Neural cell (in vitro differentiated cells): ENCODE data around the gene ATPAF1. TPM values are rescaled to one million over a fixed set of nuclear protein-coding genes. Genes with fewer than 3 reads are reported as not detected.

Experiments
- H2AFZ ChIP-seq: fragments of 200-600, 300-800 bp; sonication (generic), shearing (Covaris generic); 2 replicates; pipeline ENCODE4 v1.6.0; 2014; ENCODE audit warnings: low read depth, mild to moderate bottlenecking, antibody characterized with exemption, low read length, moderate library complexity
- H3F3A ChIP-seq: fragments of 200-600 bp; shearing (Covaris generic); 2 replicates; pipeline ENCODE4 v1.6.1; 2016; ENCODE audit warnings: mild to moderate bottlenecking, moderate library complexity, mixed read lengths, antibody characterized with exemption, low read length; ENCODE audit not compliant: insufficient read depth, poor library complexity, severe bottlenecking
- H3K27ac ChIP-seq: fragments of 200-600, 300-800 bp; sonication (generic), shearing (Covaris generic); 2 replicates; pipeline ENCODE4 v1.5.1; 2014; ENCODE audit warnings: mild to moderate bottlenecking, low read length, moderate library complexity
- H3K27me3 ChIP-seq: fragments of 300-800, 200-600 bp; sonication (generic), shearing (Covaris generic); 2 replicates; pipeline ENCODE4 v1.6.0; 2014; ENCODE audit warnings: mild to moderate bottlenecking, low read depth, low read length, moderate library complexity; ENCODE audit not compliant: insufficient read depth
- H3K36me3 ChIP-seq: fragments of 300-800, 200-600 bp; sonication (generic), shearing (Covaris generic); 2 replicates; pipeline ENCODE4 v1.5.1; 2014; ENCODE audit warnings: mild to moderate bottlenecking, antibody characterized with exemption, low read length, moderate library complexity; ENCODE audit not compliant: insufficient read depth
- H3K4me2 ChIP-seq: fragments of 300-800, 200-600 bp; sonication (generic), shearing (Covaris generic); 2 replicates; pipeline ENCODE4 v1.6.0; 2014; ENCODE audit warnings: mild to moderate bottlenecking, low read length
- H3K4me3 ChIP-seq: fragments of 300-800, 200-600 bp; sonication (generic), shearing (Covaris generic); 2 replicates; pipeline ENCODE4 v1.5.1; 2014; ENCODE audit warnings: mild to moderate bottlenecking, low read length, moderate library complexity
- H3K79me2 ChIP-seq: fragments of 200-600 bp; shearing (Covaris generic); replicated peaks from 2 replicates; pipeline ENCODE4 v1.6.0; 2014; ENCODE audit warnings: mild to moderate bottlenecking, low read length, moderate library complexity; ENCODE audit not compliant: insufficient read depth
- H3K9ac ChIP-seq: fragments of 300-800, 200-600 bp; sonication (generic), shearing (Covaris generic); 2 replicates; pipeline ENCODE4 v1.6.1; 2016; ENCODE audit warnings: mild to moderate bottlenecking, low read length, mixed read lengths
- H3K9me2 ChIP-seq: fragments of 200-600 bp; shearing (Covaris generic); 2 replicates; pipeline ENCODE4 v1.6.1; 2016; ENCODE audit warnings: mild to moderate bottlenecking, low read length, mixed read lengths; ENCODE audit not compliant: insufficient read depth
- H3K9me3 ChIP-seq: fragments of 200-600, 300-800 bp; sonication (generic), shearing (Covaris generic); 2 replicates; pipeline ENCODE4 v1.6.1; 2016; ENCODE audit warnings: mild to moderate bottlenecking, mixed run types, low read length, moderate library complexity, mixed read lengths
- H4K20me1 ChIP-seq: fragments of 200-600 bp; shearing (Covaris generic); 2 replicates; pipeline ENCODE4 v1.6.1; 2016; ENCODE audit warnings: mild to moderate bottlenecking, mixed run types; ENCODE audit not compliant: insufficient read depth
- CTCF ChIP-seq: fragments of 450-650 bp; IDR thresholded peaks from 2 replicates; pipeline ENCODE4 v1.5.1; 2014; ENCODE audit warnings: antibody characterized with exemption, mild to moderate bottlenecking, moderate library complexity; ENCODE audit not compliant: poor library complexity, severe bottlenecking
- EP300 ChIP-seq: fragments of 450-650 bp; conservative IDR thresholded peaks from 2 replicates; pipeline ENCODE4 v1.6.1; 2014; ENCODE audit warnings: antibody characterized with exemption, mild to moderate bottlenecking, moderate library complexity; ENCODE audit not compliant: poor library complexity, severe bottlenecking
- EZH2 ChIP-seq: fragments of 200-600, 300-800 bp; shearing (Covaris generic), sonication (generic); IDR thresholded peaks from 2 replicates; pipeline ENCODE4 v1.6.1; 2014; ENCODE audit warnings: antibody characterized with exemption, low read length, borderline replicate concordance, mild to moderate bottlenecking; ENCODE audit not compliant: insufficient read depth, poor library complexity, severe bottlenecking
- MXI1 ChIP-seq: fragments of 450-650 bp; conservative IDR thresholded peaks from 2 replicates; pipeline ENCODE4 v1.6.1; 2014; ENCODE audit warnings: antibody characterized with exemption, mild to moderate bottlenecking; ENCODE audit not compliant: poor library complexity, severe bottlenecking
- POLR2AphosphoS5 ChIP-seq: IDR thresholded peaks from 2 replicates; pipeline ENCODE4 v1.6.1; 2012
- RAD21 ChIP-seq: fragments of 450-650 bp; conservative IDR thresholded peaks from 2 replicates; pipeline ENCODE4 v1.6.1; 2014; ENCODE audit warnings: antibody characterized with exemption, mild to moderate bottlenecking, moderate library complexity
- REST ChIP-seq: IDR thresholded peaks from 2 replicates; pipeline ENCODE4 v1.6.1; 2012; ENCODE audit warnings: borderline replicate concordance
- SMC3 ChIP-seq: fragments of 450-650 bp; conservative IDR thresholded peaks from 2 replicates; pipeline ENCODE4 v1.6.1; 2014; ENCODE audit warnings: antibody characterized with exemption, mild to moderate bottlenecking, moderate library complexity; ENCODE audit not compliant: poor library complexity
- TAF1 ChIP-seq: IDR thresholded peaks from 2 replicates; pipeline ENCODE4 v1.6.1; 2012; ENCODE audit warnings: low read depth
- polyA plus RNA-seq: library from polyadenylated mRNA; depleted of rRNA; stranded (reverse); fragments of >200 nt; gene quantifications from 2 replicates; pipeline ENCODE4 v1.2.3, GENCODE V29; 2014

Gene ATPAF1
- polyA plus RNA-seq, 1 donor from 2014 or later: 80.7 TPM

GRCh38 chr1:46690931-46691421 is 22.8 kb upstream of the ATPAF1 start:
- Histone ChIP-seq H3K27me3 (no peaks in the 10 kb centered on the region), H3K4me2 (no peak overlapping the region), H3K27ac (no peak overlapping the region), H2AFZ (no peak overlapping the region), H3K4me3 (no peak overlapping the region), H4K20me1 (no peaks in the 10 kb centered on the region), H3K36me3 (peaks cover 24% of the 10 kb centered on the region), H3K79me2 (no peaks in the 10 kb centered on the region), H3K9ac (no peak overlapping the region), H3F3A (no peaks in the 10 kb centered on the region), H3K9me2 (no peaks in the 10 kb centered on the region), H3K9me3 (no peaks in the 10 kb centered on the region)
- no peak for TF ChIP-seq MXI1
- no peak for TF ChIP-seq RAD21
- no peak for TF ChIP-seq TAF1
- no peak for TF ChIP-seq CTCF
- TF ChIP-seq SMC3: no peak
- TF ChIP-seq EP300: no peak
- TF ChIP-seq POLR2AphosphoS5: no peak
- no peak for TF ChIP-seq REST

GRCh38 chr1:46689897-46690296 is 21.7 kb upstream of the ATPAF1 start:
- no peaks in the 10 kb centered on the region for H3K79me2 ChIP-seq

More at GRCh38 chr1:46689897-46690296, 21.7 kb upstream of the ATPAF1 start:
- H3K9me3 ChIP-seq: no peaks in the 10 kb centered on the region
- no peak overlapping the region for H2AFZ ChIP-seq
- no peaks in the 10 kb centered on the region for H3K27me3 ChIP-seq
- no peak overlapping the region for H3K9ac ChIP-seq
- H3K4me3 ChIP-seq: no peak overlapping the region
- TF ChIP-seq TAF1 (no peak), REST (no peak), RAD21 (no peak), MXI1 (no peak), CTCF (no peak), SMC3 (no peak), EZH2 (no peak), EP300 (no peak), POLR2AphosphoS5 (no peak)
- H3K9me2 ChIP-seq: no peaks in the 10 kb centered on the region
- no peak overlapping the region for H3K4me2 ChIP-seq
- H4K20me1 ChIP-seq: no peaks in the 10 kb centered on the region
- no peaks in the 10 kb centered on the region for H3F3A ChIP-seq
- peaks cover 31% of the 10 kb centered on the region for H3K36me3 ChIP-seq
- H3K27ac ChIP-seq: no peak overlapping the region
